B cell (primary cell): ENCODE results near the gene FBXO2. TPM values are rescaled to one million over a fixed set of nuclear protein-coding genes. Genes with fewer than 3 reads are reported as not detected.
"Not testable (repeated sequence)": the region's sequence is repeated elsewhere in the genome, so short reads cannot be mapped to it uniquely, and the experiment has no call there.

Source experiments
- ATAC-seq: fragments of 200-7000 bp; cut with Tn5 transposase; one replicate; pipeline ENCODE4 v1.10.0; 2021; ENCODE audit warnings: low read depth, mild to moderate bottlenecking, moderate number of reproducible peaks, moderate library complexity
- CTCF ChIA-PET: fragments of 350-600 bp; sonication (Branson Sonifier 250); formaldehyde crosslinking; loops from one replicate; lab custom pipeline; 2021; ENCODE audit warnings: antibody characterized with exemption, inconsistent platforms; lab: Charles Lee
- POLR2A ChIA-PET: fragments of 350-600 bp; sonication (Branson Sonifier 250); formaldehyde crosslinking; loops from one replicate; lab custom pipeline; 2021; ENCODE audit warnings: antibody characterized with exemption; lab: Charles Lee
- DNase-seq: peaks from one replicate; pipeline ENCODE4 v3.0.0; 2013
- H2AFZ ChIP-seq: 2 replicates; pipeline ENCODE4 v1.6.1; 2012; ENCODE audit warnings: mild to moderate bottlenecking, low read depth, low read length; ENCODE audit not compliant: insufficient read depth, poor library complexity, severe bottlenecking
- H3K27ac ChIP-seq, 2 donors: 1 replicate in 1 of 2; 2 replicates in 1 of 2; pipeline ENCODE4 v1.5.1; 2012 to 2013; ENCODE audit warnings: low read length in 2 of 2, mild to moderate bottlenecking in 2 of 2, moderate library complexity in 1 of 2
- H3K27me3 ChIP-seq, 4 experiments: fragments of 200-600 bp in 1 of 4; sonication (generic) in 1 of 4; replicated peaks in 1 of 4; 1 replicate in 2 of 4; 2 replicates in 2 of 4; pipeline versions ENCODE4 v1.6.1 to v1.7.0; 2013 to 2016; ENCODE audit warnings: low read length in 3 of 4, mild to moderate bottlenecking in 2 of 4, mixed read lengths in 1 of 4, moderate library complexity in 1 of 4; ENCODE audit not compliant: insufficient read depth in 4 of 4, control insufficient read depth in 3 of 4; ENCODE audit errors: control extremely low read depth in 1 of 4
- H3K36me3 ChIP-seq, 2 experiments: replicated peaks in 1 of 2; 1 replicate in 1 of 2; 2 replicates in 1 of 2; pipeline versions ENCODE4 v1.6.1 to v1.7.1; 2013; ENCODE audit warnings: low read length in 1 of 2; ENCODE audit not compliant: insufficient read depth in 2 of 2, control insufficient read depth in 1 of 2; ENCODE audit errors: control extremely low read depth in 1 of 2, extremely low read depth in 1 of 2
- H3K4me1 ChIP-seq, 2 donors: fragments of 200-600 bp in 1 of 2; sonication (generic) in 1 of 2; 1 replicate in 1 of 2; 2 replicates in 1 of 2; pipeline versions ENCODE4 v1.5.1 to v1.6.1; 2013 to 2017; ENCODE audit warnings: low read length in 2 of 2; ENCODE audit not compliant: control insufficient read depth in 2 of 2, insufficient read depth in 2 of 2
- H3K4me2 ChIP-seq: replicated peaks from 2 replicates; pipeline ENCODE3; 2012; ENCODE audit warnings: mild to moderate bottlenecking, low read depth, low read length; ENCODE audit not compliant: poor library complexity, severe bottlenecking
- H3K4me3 ChIP-seq, 5 experiments: fragments of 200-600 bp in 1 of 5; sonication (generic) in 1 of 5; 1 replicate in 3 of 5; 2 replicates in 2 of 5; pipeline versions ENCODE4 v1.5.1 to v1.7.0; 2011 to 2016; ENCODE audit warnings: low read length in 4 of 5, mild to moderate bottlenecking in 4 of 5, low read depth in 2 of 5, control low read depth in 1 of 5, moderate library complexity in 1 of 5; ENCODE audit not compliant: insufficient read depth in 1 of 5; ENCODE audit errors: control extremely low read depth in 1 of 5, extremely low read depth in 1 of 5
- H3K79me2 ChIP-seq: fragments of 200-600 bp; sonication (generic); one replicate; pipeline ENCODE4 v1.6.0; 2016; ENCODE audit warnings: low read length; ENCODE audit not compliant: control insufficient read depth, insufficient read depth
- H3K9ac ChIP-seq: fragments of 200-600 bp; sonication (generic); 2 replicates; pipeline ENCODE4 v1.6.1; 2017; ENCODE audit warnings: mild to moderate bottlenecking, low read length, moderate library complexity
- H3K9me3 ChIP-seq, 3 donors: one replicate each; pipeline versions ENCODE4 v1.6.1 to v1.7.1; 2013; ENCODE audit warnings: low read length in 2 of 3; ENCODE audit not compliant: control insufficient read depth in 2 of 3, insufficient read depth in 1 of 3; ENCODE audit errors: control extremely low read depth in 1 of 3
- H4K20me1 ChIP-seq: 2 replicates; pipeline ENCODE4 v1.6.0; 2012; ENCODE audit warnings: mild to moderate bottlenecking, low read length; ENCODE audit not compliant: insufficient read depth, control insufficient read depth, poor library complexity, severe bottlenecking
- H3K27ac Mint-ChIP-seq: one replicate; pipeline ENCODE4 v1.8.0; 2021; ENCODE audit warnings: mixed read lengths
- H3K27me3 Mint-ChIP-seq: one replicate; pipeline ENCODE4 v1.8.0; 2021; ENCODE audit warnings: mixed read lengths
- H3K4me1 Mint-ChIP-seq: one replicate; pipeline ENCODE4 v1.8.0; 2021; ENCODE audit warnings: mixed read lengths
- H3K4me3 Mint-ChIP-seq: one replicate; pipeline ENCODE4 v1.8.0; 2021; ENCODE audit warnings: mixed read lengths
- H3K9me3 Mint-ChIP-seq: one replicate; pipeline ENCODE4 v1.8.0; 2022; ENCODE audit warnings: mixed read lengths; ENCODE audit not compliant: insufficient read depth
- EZH2 ChIP-seq: IDR thresholded peaks from 2 replicates; pipeline ENCODE4 v1.6.1; 2012; ENCODE audit warnings: borderline replicate concordance, low read depth, mild to moderate bottlenecking, moderate library complexity, low read length; ENCODE audit not compliant: insufficient read depth, poor library complexity, severe bottlenecking
- WGBS: methylation state at CpG from one replicate; pipeline ENCODE4 v1.1.5; 2013; ENCODE audit warnings: missing lambda C conversion rate; ENCODE audit not compliant: insufficient coverage; 5-methylcytosine and 5-hydroxymethylcytosine counted together
- intact Hi-C: fragments of 100-400 bp; cut with micrococcal nuclease; formaldehyde crosslinking; loops from one replicate; pipeline ENCODE4 v1.10.0; 2022
- polyA plus RNA-seq: library from polyadenylated mRNA; depleted of rRNA; stranded (reverse); fragments of >200 nt; gene quantifications from 2 replicates; pipeline ENCODE4 v1.2.3, GENCODE V29; 2012
- total RNA-seq, 2 donors: library from RNA; stranded (reverse); fragments of 120-200 nt in 1 of 2; gene quantifications; 1 replicate in 1 of 2; 2 replicates in 1 of 2; pipeline versions ENCODE4 v1.2.3 to v1.2.4, GENCODE V29; 2013 to 2022
- TF ChIP-seq, protein P1 (sequence below): fragments of 200-600 bp; IDR thresholded peaks from one replicate; pipeline ENCODE4 v1.8.0; 2022; ENCODE audit warnings: antibody characterized with exemption, mild to moderate bottlenecking

FBXO2 gene
- total and polyA plus RNA-seq, 2 donors (not counting 1 experiment from before 2014, with no cell fraction given) = 9.6 TPM

DNA sequence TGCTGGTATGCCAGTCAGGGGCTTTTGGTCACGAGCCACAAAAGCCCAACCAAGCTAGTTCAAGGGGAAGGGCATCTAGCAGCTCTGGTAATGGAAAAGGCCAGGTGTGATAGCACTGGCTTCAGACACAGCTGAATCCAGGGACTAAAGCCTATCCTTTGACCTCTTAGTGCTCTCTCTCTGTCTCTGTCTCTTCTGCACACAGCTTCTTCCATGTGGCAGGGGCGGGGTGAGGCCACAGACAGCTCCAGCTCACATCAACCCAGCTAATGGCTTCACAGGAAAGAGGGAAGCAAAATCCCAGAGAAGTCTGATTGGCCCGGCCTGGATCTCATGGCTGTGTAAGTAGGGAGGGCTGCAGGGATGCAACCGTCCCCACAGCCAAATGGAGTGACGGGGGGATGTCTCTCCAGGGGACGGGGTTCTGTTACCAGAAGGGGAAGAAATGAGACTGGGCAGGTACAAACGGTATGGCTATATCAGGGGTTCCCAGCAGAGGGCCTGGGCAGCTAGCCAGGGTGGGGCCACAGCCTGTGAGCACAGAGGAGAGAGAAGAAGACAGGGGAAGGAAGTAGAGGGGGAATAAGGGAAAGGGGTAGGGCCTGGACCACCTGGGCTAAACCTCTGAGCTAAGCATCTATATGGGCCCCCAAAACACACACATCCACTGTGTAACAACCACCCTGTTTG is 42.4 kb downstream of the FBXO2 start:
- no peak overlapping the region for H3K4me3 Mint-ChIP-seq
- peaks cover 13% of the 10 kb centered on the region for H3K27me3 Mint-ChIP-seq
- TF ChIP-seq EZH2 = no peak
- TF ChIP-seq, protein P1, sequence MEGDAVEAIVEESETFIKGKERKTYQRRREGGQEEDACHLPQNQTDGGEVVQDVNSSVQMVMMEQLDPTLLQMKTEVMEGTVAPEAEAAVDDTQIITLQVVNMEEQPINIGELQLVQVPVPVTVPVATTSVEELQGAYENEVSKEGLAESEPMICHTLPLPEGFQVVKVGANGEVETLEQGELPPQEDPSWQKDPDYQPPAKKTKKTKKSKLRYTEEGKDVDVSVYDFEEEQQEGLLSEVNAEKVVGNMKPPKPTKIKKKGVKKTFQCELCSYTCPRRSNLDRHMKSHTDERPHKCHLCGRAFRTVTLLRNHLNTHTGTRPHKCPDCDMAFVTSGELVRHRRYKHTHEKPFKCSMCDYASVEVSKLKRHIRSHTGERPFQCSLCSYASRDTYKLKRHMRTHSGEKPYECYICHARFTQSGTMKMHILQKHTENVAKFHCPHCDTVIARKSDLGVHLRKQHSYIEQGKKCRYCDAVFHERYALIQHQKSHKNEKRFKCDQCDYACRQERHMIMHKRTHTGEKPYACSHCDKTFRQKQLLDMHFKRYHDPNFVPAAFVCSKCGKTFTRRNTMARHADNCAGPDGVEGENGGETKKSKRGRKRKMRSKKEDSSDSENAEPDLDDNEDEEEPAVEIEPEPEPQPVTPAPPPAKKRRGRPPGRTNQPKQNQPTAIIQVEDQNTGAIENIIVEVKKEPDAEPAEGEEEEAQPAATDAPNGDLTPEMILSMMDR = no peak
- H3K27me3 ChIP-seq = no peaks in the 10 kb centered on the region
- intact Hi-C loops = no loop called here
- no peaks in the 10 kb centered on the region for H4K20me1 ChIP-seq
- no peak overlapping the region for H3K27ac ChIP-seq
- ATAC-seq (no peak), DNase-seq (no peak)
- no peaks in the 10 kb centered on the region for H3K36me3 ChIP-seq
- no peaks in the 10 kb centered on the region for H3K4me1 ChIP-seq
- ChIA-PET CTCF (interaction anchor here (0.6 kb wide), 1 partner anchor 22 kb away, joined by 3 read pairs; no protein-coding TSS in a partner anchor), POLR2A (no interaction called here)
- H2AFZ ChIP-seq = no peak overlapping the region
- H3K4me1 Mint-ChIP-seq = no peaks in the 10 kb centered on the region
- no peak overlapping the region for H3K27ac Mint-ChIP-seq
- no peak overlapping the region for H3K4me2 ChIP-seq
- H3K9ac ChIP-seq = no peak overlapping the region
- H3K9me3 ChIP-seq = no peaks in the 10 kb centered on the region
- H3K4me3 ChIP-seq = no peak overlapping the region
- WGBS = 40% methylated on average over 6 of the region's 7 CpGs
- no peaks in the 10 kb centered on the region for H3K79me2 ChIP-seq
- H3K9me3 Mint-ChIP-seq = peaks cover 2% of the 10 kb centered on the region

DNA sequence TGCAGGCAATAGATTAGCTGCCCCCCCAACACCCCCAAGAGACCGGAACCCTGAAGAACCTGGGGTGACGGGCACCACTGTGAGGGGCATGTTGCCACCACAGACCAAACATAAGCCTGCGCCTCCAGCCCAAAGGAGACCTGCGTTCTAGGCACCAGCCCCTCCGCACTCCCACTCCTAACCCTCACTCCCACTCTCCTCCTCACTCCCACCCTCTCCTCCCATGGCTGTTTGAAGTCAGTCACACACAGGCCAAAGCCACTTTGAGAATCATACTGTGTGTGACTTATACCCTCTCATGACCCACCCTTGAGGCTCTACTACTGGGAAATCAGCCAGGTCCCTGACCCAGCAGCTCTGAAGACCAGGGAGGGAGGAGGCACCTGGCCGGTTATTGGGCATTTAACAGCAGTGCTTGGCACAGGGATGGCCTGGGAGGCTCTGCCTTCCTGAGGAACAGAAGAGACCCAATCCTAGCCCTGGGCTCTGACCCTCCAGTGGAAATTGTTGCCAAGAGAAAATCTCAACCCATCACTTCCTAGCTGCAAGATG is 43.5 kb downstream of the FBXO2 start:
- TF ChIP-seq EZH2 = no peak
- TF ChIP-seq, protein P1 = no peak
- H3K27me3 Mint-ChIP-seq = peaks cover 14% of the 10 kb centered on the region
- H3K27ac Mint-ChIP-seq = no peak overlapping the region
- H3K4me1 Mint-ChIP-seq = no peaks in the 10 kb centered on the region
- intact Hi-C loops = no loop called here
- H3K9me3 Mint-ChIP-seq = peaks cover 3% of the 10 kb centered on the region
- no peak overlapping the region for H3K27ac ChIP-seq
- H3K9me3 ChIP-seq = peaks cover 0 to 6% (median 0%) of the 10 kb centered on the region in 3 donors
- H3K9ac ChIP-seq = no peak overlapping the region
- 77% methylated on average over 6 of the region's 6 CpGs for WGBS
- DNase-seq (no peak), ATAC-seq (no peak)
- no peaks in the 10 kb centered on the region for H3K36me3 ChIP-seq
- no peaks in the 10 kb centered on the region for H3K4me1 ChIP-seq
- ChIA-PET CTCF (interaction anchor here (0.9 kb wide), 1 partner anchor 109 kb away, joined by 3 read pairs; no protein-coding TSS in a partner anchor), POLR2A (interaction anchor here (0.6 kb wide), 1 partner anchor 298 kb away, joined by 5 read pairs; no protein-coding TSS in a partner anchor)
- no peak overlapping the region for H3K4me2 ChIP-seq
- H2AFZ ChIP-seq = no peak overlapping the region
- H3K4me3 Mint-ChIP-seq = no peak overlapping the region
- H4K20me1 ChIP-seq = no peaks in the 10 kb centered on the region
- H3K4me3 ChIP-seq = no peak overlapping the region
- no peaks in the 10 kb centered on the region for H3K79me2 ChIP-seq
- no peaks in the 10 kb centered on the region for H3K27me3 ChIP-seq

DNA sequence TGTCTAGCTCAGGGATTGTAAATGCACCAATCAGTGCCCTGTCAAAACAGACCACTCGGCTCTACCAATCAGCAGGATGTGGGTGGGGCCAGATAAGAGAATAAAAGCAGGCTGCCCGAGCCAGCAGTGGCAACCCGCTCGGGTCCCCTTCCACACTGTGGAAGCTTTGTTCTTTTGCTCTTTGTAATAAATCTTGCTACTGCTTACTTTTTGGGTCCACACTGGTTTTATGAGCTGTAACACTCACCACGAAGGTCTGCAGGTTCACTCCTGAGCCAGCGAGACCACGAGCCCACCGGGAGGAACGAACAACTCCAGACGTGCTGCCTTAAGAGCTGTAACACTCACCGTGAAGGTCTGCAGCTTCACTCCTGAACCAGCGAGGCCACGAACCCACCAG is 44.9 kb downstream of the FBXO2 start:
- H3K27me3 Mint-ChIP-seq, H3K9ac ChIP-seq, H3K4me1 ChIP-seq, ATAC-seq, POLR2A ChIA-PET, H2AFZ ChIP-seq, H3K9me3 ChIP-seq, H3K9me3 Mint-ChIP-seq, H3K27ac ChIP-seq, DNase-seq, H3K4me2 ChIP-seq, intact Hi-C loops, H3K27ac Mint-ChIP-seq, H3K79me2 ChIP-seq, H4K20me1 ChIP-seq, H3K4me3 ChIP-seq, H3K27me3 ChIP-seq, H3K4me1 Mint-ChIP-seq, H3K4me3 Mint-ChIP-seq, H3K36me3 ChIP-seq: not testable (repeated sequence)
- CTCF ChIA-PET = interaction anchor here (0.6 kb wide), 1 partner anchor 10 kb away, joined by 4 read pairs; no protein-coding TSS in a partner anchor
- WGBS = 93% methylated on average over 6 of the region's 13 CpGs
